Measurements from ENCODE around the gene LMAN2. TPM values are rescaled to one million over a fixed set of nuclear protein-coding genes. Genes with fewer than 3 reads are reported as not detected.
A peak's percentile ranks its signal among the peaks of the same experiment; 100 is the strongest.

Gene LMAN2, protein sequence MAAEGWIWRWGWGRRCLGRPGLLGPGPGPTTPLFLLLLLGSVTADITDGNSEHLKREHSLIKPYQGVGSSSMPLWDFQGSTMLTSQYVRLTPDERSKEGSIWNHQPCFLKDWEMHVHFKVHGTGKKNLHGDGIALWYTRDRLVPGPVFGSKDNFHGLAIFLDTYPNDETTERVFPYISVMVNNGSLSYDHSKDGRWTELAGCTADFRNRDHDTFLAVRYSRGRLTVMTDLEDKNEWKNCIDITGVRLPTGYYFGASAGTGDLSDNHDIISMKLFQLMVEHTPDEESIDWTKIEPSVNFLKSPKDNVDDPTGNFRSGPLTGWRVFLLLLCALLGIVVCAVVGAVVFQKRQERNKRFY
- 10 to 100 TPM; 75.5 to 89.8 TPM for total RNA-seq
- total RNA-seq: 86.6 to 126 reads per million in 2 donors

DNA sequence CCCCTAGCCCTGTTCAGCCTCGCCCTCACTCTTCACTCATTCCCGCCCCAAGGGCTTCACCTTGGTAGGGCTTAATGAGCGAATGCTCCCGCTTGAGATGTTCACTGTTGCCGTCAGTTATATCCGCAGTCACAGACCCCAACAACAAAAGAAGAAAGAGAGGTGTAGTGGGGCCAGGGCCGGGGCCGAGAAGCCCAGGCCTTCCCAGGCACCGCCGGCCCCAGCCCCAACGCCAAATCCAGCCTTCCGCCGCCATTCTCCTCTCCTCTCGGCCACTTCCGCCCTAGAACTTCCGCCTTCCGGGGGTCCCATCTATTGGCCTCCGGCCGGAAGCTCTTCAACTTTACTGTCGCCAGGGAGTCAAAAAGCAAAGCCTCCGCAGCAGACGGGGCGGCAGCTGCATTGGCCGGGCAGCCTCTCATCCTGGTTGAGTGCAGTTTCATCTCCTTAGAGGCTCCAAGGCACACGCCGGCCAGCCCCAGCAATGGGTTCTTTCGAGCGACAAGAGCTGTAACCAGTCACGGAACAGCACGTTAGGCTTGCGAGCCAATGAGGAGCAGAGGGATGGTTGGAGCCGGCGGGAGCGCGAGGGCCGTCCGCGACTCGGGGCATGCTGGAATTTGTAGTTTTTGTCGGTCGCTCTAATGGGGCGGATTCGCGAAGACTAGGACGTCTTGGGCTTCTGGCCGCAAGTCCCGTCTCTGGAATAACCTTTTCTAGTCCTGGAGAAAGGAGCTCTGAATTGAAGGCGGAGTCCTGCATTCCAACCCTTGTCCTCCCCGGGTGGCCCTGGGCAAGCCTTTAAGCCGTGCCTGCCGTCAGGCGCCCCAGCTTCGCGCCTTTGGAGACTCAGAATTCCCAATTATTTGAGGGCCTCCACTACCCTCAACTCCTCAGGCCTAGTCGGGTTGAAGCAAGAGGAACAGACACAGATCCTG lies at the start of gene LMAN2:
LMAN2 (minus strand) TSS at position 277 of the 938 bp plus-strand sequence; CDS start at position 256, 21 bp downstream.
- Mint-ChIP-seq H3K4me3 (peak within 1 kb of the TSS; percentile 98), H3K36me3 (ENCODE audit: low read depth) (peaks cover 5% of the 10 kb centered on the region), H3K27ac (peak within 1 kb of the TSS; percentile 98), H3K27me3 (no peaks in the 10 kb centered on the region), H3K4me1 (peaks cover 35% of the 10 kb centered on the region)
- DNase-seq: peak; percentile 78 to 84 (median 81)
- H3K9me3 ChIP-seq (ENCODE audit: control insufficient read depth, low read length, poor library complexity, severe bottlenecking): no peaks in the 10 kb centered on the region
- peak; percentile 98 for ATAC-seq

DNA sequence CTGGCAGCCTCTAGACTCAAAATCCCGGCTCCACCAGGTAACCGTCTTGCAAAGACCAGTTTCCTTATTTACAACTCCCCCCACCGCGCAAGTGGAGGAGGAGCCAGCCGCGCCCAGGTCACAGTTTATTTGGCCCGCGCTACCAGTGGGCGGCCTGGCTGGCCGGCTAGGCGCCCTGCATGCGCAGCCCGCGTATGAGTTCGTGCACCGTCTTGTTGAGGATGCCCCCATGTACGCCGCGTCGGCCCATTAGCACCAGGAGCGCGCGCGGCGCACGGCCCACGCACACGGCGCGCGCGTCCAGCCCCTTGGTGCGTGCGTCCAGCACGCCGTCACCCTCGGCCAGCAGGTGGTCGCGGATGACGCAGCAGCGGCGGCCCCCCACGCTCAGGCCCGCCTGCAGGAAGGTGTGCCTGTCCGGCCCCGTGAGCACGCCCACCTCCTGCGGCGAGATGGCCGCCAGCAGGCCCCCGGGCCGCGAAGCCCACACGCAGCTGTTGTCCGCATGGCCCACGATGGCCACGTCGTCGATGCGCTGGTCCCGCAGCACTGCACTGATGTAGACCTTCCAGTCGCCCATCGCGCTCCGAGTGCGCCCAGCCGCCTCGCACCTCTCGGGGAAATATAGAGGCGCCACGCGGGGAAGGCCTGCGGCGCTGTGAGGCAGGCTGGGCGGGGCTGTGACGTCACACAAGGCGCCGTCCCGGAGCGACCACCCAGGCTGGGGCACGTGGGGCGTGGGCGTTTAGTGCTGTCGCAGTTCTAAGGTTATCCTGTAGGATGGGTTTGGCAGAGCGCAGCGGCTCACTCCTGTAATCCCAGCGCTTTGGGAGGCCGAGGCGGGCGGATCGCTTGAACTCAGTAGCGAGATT lies 48.8 kb upstream of the LMAN2 start, which contains the start of gene PFN3:
PFN3 (minus strand) TSS at position 665 of the 872 bp plus-strand sequence; CDS start at position 580, 85 bp downstream.
- DNase-seq (no peak), ATAC-seq (no peak)
- peaks cover 15% of the 10 kb centered on the region for H3K4me1 Mint-ChIP-seq
- H3K36me3 Mint-ChIP-seq (ENCODE audit: low read depth): no peaks in the 10 kb centered on the region
- peak within 1 kb of the TSS; percentile 71 for H3K27ac Mint-ChIP-seq
- no peaks in the 10 kb centered on the region for H3K9me3 ChIP-seq (ENCODE audit: control insufficient read depth, low read length, poor library complexity, severe bottlenecking)
- H3K27me3 Mint-ChIP-seq: no peaks in the 10 kb centered on the region
- no peak within 1 kb of the TSS for H3K4me3 Mint-ChIP-seq

DNA sequence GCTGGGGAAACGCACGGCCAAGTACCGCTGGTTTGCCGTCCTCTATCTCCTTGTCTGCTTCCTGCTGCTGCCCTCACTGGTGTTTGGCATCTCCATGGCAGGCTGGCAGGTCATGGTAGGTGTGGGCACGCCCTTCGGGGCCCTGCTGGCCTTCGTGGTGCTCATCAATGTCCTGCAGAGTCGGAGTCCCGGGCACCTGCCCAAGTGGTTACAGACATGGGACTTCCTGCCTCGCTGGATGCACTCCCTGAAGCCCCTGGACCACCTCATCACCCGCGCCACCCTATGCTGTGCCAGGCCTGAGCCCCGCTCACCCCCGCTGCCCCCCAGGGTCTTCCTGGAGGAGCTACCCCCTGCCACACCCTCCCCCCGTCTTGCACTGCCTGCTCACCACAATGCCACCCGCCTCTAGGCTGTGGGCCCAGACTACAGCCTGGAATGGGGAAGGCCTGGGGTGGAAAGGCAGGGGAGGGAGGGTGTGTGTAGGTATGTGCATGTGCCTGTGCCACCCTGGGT lies 46.5 kb upstream of the LMAN2 start:
- H3K36me3 Mint-ChIP-seq (ENCODE audit: low read depth): no peaks in the 10 kb centered on the region
- no peaks in the 10 kb centered on the region for H3K27me3 Mint-ChIP-seq
- H3K4me3 Mint-ChIP-seq: no peak overlapping the region
- peaks cover 7% of the 10 kb centered on the region for H3K4me1 Mint-ChIP-seq
- H3K9me3 ChIP-seq (ENCODE audit: control insufficient read depth, low read length, poor library complexity, severe bottlenecking): no peaks in the 10 kb centered on the region
- ATAC-seq: no peak
- DNase-seq: no peak
- H3K27ac Mint-ChIP-seq: no peak overlapping the region

DNA sequence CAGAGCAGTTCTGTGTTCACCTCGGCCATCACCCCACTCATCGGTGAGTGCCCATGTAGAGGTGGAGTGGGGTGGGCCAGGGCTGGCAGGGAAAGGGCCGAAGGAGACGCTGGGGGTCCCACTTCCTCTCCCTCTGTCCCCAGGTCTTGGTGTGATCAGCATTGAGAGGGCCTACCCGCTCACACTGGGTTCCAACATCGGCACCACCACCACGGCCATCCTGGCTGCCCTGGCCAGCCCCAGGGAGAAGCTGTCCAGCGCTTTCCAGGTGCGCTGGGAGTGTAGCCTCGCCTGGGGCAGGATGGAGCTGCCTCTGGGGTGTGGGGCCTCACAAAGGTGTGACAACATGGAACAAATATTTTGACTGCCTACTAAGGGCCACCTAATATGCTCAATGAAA lies 45.3 kb upstream of the LMAN2 start:
- Mint-ChIP-seq H3K27ac (no peak overlapping the region), H3K36me3 (ENCODE audit: low read depth) (no peaks in the 10 kb centered on the region), H3K4me3 (no peak overlapping the region), H3K4me1 (peaks cover 2% of the 10 kb centered on the region), H3K27me3 (no peaks in the 10 kb centered on the region)
- DNase-seq (no peak), ATAC-seq (no peak)
- H3K9me3 ChIP-seq (ENCODE audit: control insufficient read depth, low read length, poor library complexity, severe bottlenecking): no peaks in the 10 kb centered on the region

DNA sequence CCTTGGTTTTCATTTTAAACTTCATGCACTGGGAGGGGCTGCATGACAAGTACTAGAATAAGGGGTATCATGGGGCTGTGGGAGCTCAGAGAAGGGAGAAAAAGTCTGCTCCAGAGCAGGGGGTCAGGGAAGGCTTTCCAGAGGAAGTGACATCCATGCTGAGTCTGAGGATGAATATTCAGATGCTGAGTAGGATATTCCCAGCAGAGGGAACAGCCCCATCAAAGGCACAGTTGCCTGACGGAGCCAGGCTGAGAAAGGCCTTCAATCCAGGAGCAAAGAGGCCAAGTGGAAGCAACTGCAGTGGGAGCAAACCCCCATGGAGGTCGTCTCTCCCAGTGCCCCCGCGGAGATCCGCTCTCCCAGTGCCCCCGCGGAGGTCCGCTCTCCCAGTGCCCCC lies 44.6 kb upstream of the LMAN2 start:
- no peak overlapping the region for H3K4me3 Mint-ChIP-seq
- H3K4me1 Mint-ChIP-seq: peaks cover 6% of the 10 kb centered on the region

DNA sequence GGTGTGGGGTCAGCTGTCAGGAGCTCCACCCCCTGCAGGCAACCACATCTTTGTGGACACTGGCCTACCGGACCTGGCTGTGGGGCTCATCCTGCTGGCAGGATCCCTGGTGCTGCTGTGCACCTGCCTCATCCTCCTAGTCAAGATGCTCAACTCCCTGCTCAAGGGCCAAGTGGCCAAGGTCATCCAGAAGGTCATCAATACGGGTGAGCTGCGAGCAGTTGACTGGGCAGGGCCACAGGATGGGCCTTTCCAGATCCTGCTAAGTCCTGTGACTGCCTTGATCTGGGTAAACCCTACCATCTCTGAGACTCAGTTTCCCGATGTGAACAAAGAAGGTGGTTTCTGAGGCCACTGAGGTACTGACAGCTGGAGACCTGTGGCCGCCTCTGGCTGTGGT lies 42.5 kb upstream of the LMAN2 start:
- Mint-ChIP-seq H3K27me3 (no peaks in the 10 kb centered on the region), H3K27ac (no peak overlapping the region), H3K4me1 (peaks cover 24% of the 10 kb centered on the region), H3K36me3 (ENCODE audit: low read depth) (no peaks in the 10 kb centered on the region), H3K4me3 (no peak overlapping the region)
- ATAC-seq: no peak
- DNase-seq: no peak
- H3K9me3 ChIP-seq (ENCODE audit: control insufficient read depth, low read length, poor library complexity, severe bottlenecking): no peaks in the 10 kb centered on the region

More for the DNA sequence above, 44.6 kb upstream of the LMAN2 start:
- no peaks in the 10 kb centered on the region for H3K9me3 ChIP-seq (ENCODE audit: control insufficient read depth, low read length, poor library complexity, severe bottlenecking)
- DNase-seq: no peak
- H3K27me3 Mint-ChIP-seq: no peaks in the 10 kb centered on the region
- no peaks in the 10 kb centered on the region for H3K36me3 Mint-ChIP-seq (ENCODE audit: low read depth)
- no peak for ATAC-seq
- H3K27ac Mint-ChIP-seq: no peak overlapping the region

DNA sequence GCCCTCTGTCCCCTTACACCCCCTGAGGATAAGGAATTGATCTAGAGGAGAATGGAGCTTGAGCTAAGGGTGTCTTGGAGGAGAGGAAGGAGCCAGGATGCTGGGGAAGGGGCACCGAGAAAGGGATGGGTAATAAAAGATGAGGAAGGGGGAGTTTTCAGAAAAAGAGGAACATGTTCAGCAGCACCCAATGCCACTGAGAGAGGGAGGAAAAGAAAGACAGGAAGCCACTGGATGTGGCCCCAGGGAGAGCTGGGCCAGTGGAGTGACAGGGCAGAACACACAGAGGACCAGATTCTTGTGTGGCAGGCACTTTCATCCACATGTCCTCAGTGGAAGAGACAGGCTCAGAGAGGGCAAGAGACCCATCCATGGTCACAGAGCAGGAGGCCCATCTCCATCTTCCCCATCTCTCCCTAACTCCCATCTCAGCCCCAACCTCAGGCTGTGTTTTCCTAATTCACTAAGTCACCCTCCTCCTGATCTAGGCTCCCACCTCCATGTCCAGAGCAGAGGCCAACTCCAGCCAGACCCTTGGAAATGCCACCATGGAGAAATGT lies 41.8 kb upstream of the LMAN2 start:
- H3K9me3 ChIP-seq (ENCODE audit: control insufficient read depth, low read length, poor library complexity, severe bottlenecking): no peaks in the 10 kb centered on the region
- Mint-ChIP-seq H3K4me1 (peaks cover 31% of the 10 kb centered on the region), H3K4me3 (no peak overlapping the region), H3K36me3 (ENCODE audit: low read depth) (no peaks in the 10 kb centered on the region), H3K27me3 (no peaks in the 10 kb centered on the region), H3K27ac (peak overlapping the region; percentile 57)
- no peak for DNase-seq
- no peak for ATAC-seq

DNA sequence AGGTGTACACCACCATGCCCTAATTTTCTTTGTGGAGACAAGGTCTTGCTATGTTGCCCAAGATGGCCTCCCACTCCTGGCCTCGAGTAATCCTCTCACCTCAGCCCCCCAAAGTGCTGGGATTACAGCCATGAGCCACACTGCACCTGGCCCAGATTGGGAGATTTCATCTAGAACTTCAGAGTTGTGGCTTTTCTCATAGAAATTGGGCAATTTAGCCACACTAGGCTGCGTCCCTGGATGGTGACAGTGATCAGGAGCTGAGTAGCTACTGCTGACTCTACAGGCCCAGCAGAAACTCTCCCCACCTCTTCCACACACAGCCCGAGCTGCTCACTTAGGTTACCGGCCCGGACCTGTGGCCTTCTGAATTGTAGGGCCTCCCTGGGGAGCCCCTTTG lies 41.3 kb upstream of the LMAN2 start:
- Mint-ChIP-seq H3K27me3 (no peaks in the 10 kb centered on the region), H3K4me3 (no peak overlapping the region), H3K4me1 (peaks cover 33% of the 10 kb centered on the region), H3K36me3 (ENCODE audit: low read depth) (no peaks in the 10 kb centered on the region), H3K27ac (peak overlapping the region; percentile 57)
- no peaks in the 10 kb centered on the region for H3K9me3 ChIP-seq (ENCODE audit: control insufficient read depth, low read length, poor library complexity, severe bottlenecking)
- ATAC-seq (no peak), DNase-seq (no peak)

DNA sequence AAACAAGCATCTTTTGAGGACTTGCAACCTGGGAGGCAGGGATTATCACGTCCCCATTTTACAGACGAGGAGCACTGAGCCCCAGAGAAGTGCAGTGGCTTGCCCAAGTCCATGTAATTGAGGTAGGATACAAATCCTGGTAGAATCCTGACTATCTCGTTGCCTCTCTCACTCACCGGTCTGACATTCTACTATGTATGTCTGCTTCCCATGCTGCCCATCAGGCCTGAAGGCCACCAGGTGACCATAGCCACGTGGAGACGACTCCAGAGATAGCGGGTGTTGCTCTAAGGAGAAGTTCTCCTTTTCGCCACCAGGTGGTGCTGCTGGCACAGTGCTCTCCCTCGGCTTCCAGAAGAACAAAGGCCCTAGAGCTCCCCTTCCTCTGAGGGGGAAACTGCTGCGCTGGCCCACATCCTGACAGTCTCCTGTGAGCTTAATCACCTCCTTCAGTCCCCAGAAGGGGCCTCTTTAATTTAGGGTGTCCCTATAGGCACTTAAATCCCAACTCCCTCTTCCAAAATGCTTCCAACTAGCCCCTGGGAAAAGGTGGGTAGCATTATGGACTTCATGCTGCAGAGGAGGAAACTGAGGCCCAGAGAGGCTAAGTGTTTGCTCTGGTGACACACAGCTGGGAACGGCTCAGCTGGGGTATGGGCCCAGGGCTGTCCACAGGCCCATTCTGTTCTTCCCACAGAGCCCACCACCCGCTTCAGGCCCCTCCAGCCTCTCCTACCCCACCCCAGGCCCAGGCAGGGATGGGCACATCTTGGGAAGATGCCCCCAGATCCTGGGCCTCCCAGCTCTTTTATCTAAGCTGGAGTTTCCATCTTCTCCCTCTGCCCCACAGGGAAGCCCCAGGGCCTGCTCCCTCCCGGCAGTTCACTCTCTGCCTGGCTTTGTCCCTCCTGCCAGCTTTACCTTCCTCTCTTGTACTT lies 39.2 kb upstream of the LMAN2 start:
- peak overlapping the region; percentile 92 for H3K4me3 Mint-ChIP-seq
- no peaks in the 10 kb centered on the region for H3K9me3 ChIP-seq (ENCODE audit: control insufficient read depth, low read length, poor library complexity, severe bottlenecking)
- no peaks in the 10 kb centered on the region for H3K36me3 Mint-ChIP-seq (ENCODE audit: low read depth)
- peak overlapping the region; percentile 97 for H3K27ac Mint-ChIP-seq
- no peaks in the 10 kb centered on the region for H3K27me3 Mint-ChIP-seq
- DNase-seq (peak; percentile 67 to 85 (median 78)), ATAC-seq (peak; percentile 59)
- H3K4me1 Mint-ChIP-seq: peaks cover 33% of the 10 kb centered on the region

DNA sequence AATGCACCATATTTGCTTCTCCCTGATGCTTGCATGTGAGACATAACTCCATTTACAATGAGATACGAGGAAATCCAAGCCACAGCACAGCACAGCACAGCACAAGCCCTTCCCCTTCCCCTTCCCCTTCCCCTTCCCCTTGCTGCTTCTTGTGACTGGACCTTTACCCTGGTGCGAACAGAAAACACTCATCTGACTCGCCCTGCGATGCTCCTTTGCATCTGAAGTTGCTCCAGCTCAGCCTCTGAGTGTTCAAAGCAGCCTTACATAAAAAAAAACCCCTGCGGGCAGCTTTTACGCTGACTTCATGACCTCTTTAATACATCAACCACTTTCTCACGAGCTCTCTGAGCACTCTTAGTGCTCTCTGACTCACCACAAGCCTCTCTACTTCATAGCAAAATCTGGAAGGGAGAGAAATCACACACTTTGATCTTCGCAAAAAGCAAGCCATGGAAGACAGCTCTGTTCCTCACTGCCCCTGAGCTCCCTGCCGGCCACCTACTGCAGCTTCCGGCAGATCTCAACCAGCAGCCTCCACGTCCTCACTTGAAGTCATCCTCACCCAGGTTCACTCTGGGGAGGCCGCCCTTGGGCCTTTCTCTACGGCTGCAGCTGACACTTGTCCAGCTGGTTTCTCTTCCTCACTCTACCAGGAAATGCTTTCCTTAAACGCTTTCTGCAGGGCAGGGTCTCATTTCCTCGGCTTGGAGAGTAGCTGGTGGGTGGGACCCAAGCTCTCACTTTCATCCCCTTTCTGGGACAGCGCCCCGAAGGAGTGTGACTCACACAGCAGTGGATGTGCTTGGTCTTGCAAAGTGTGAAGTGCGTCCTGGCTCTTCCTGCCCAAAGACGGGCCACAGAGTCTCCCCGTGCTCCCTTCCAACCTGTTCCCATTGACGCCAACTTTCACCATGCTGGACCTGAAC lies 38.0 kb upstream of the LMAN2 start:
- H3K27ac Mint-ChIP-seq: peak overlapping the region; percentile 97
- no peaks in the 10 kb centered on the region for H3K36me3 Mint-ChIP-seq (ENCODE audit: low read depth)
- peak overlapping the region; percentile 92 for H3K4me3 Mint-ChIP-seq
- ATAC-seq (peak; percentile 86), DNase-seq (peak; percentile 31 to 60 (median 46))
- no peaks in the 10 kb centered on the region for H3K9me3 ChIP-seq (ENCODE audit: control insufficient read depth, low read length, poor library complexity, severe bottlenecking)
- peaks cover 39% of the 10 kb centered on the region for H3K4me1 Mint-ChIP-seq
- H3K27me3 Mint-ChIP-seq: no peaks in the 10 kb centered on the region

Measured in T-helper 17 cell (primary cell).